ENCODE measurements around the gene PRR11.
A peak's percentile ranks its signal among the peaks of the same experiment; 100 is the strongest.

Gene PRR11

GRCh38 chr17:59111539-59111938 lies 44.0 kb upstream of the PRR11 start:
- no peak for DNase-seq (ENCODE audit: low spot score)
- TF ChIP-seq CTCF (IDR thresholded peaks at IDR 0.05; ENCODE audit: extremely low read depth, insufficient read depth, missing control alignments): no peak
- in situ Hi-C loops (cut with MboI; ENCODE audit: low pct_unique_long_range_greater_than_20kb, low sequenced_read_pairs, unreplicated experiment): no loop called here

- in situ Hi-C loops (cut with MboI; ENCODE audit: low pct_unique_long_range_greater_than_20kb, low sequenced_read_pairs, unreplicated experiment): no loop called here
- no peak for DNase-seq (ENCODE audit: low spot score)
- TF ChIP-seq CTCF (IDR thresholded peaks at IDR 0.05; ENCODE audit: extremely low read depth, insufficient read depth, missing control alignments): no peak
Observed at GRCh38 chr17:59115474-59115873, 40.1 kb upstream of the PRR11 start.

DNA sequence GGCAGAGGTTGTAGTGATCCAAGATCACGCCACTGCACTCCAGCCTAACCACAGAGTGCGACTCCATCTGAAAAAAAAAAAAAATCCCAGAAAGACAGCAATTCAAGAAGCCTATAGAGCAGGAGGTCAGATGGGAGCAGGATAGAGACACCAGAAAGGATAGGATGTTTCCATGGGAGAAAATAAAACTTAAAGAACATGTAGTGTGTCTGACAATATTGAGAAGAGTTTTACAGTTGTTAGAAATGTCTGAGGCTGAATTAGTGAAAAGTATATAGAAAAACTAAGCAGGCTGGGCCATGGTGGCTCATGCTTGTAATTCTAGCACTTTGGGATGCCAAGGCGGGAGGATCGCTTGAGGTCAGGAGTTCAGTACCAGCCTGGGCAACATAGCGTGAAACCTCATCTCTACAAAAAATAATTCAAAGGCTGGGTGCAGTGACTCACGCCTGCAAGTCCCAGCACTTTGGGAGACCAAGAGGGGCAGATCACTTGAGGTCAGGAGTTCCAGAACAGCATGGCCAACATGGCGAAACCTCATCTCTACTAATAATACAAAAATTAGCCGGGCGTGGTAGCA lies 33.6 kb upstream of the PRR11 start:
- in situ Hi-C loops (cut with MboI; ENCODE audit: low pct_unique_long_range_greater_than_20kb, low sequenced_read_pairs, unreplicated experiment): no loop called here
- DNase-seq (ENCODE audit: low spot score): no peak
- TF ChIP-seq CTCF (IDR thresholded peaks at IDR 0.05; ENCODE audit: extremely low read depth, insufficient read depth, missing control alignments): no peak

DNA sequence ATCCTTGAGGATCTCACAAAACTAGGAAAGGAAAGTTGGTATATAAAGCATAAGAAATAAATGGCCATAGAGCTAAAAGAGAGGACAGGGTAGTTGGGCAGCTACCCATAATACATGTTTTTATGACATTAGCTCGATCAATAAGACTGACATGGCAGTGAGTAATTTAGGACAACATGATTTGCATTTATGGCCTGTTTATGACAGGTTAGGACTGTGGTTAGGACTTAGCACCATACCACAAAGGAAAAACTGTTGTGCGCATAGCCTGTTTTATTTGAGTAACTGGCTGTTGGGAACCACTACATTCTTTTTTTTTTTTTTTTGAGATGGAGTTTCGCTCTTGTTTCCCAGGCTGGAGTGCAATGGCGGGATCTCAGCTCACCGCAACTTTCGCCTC lies 30.9 kb upstream of the PRR11 start:
- DNase-seq (ENCODE audit: low spot score): peak; percentile 23
- in situ Hi-C loops (cut with MboI; ENCODE audit: low pct_unique_long_range_greater_than_20kb, low sequenced_read_pairs, unreplicated experiment): no loop called here
- TF ChIP-seq CTCF (IDR thresholded peaks at IDR 0.05; ENCODE audit: extremely low read depth, insufficient read depth, missing control alignments): no peak

DNA sequence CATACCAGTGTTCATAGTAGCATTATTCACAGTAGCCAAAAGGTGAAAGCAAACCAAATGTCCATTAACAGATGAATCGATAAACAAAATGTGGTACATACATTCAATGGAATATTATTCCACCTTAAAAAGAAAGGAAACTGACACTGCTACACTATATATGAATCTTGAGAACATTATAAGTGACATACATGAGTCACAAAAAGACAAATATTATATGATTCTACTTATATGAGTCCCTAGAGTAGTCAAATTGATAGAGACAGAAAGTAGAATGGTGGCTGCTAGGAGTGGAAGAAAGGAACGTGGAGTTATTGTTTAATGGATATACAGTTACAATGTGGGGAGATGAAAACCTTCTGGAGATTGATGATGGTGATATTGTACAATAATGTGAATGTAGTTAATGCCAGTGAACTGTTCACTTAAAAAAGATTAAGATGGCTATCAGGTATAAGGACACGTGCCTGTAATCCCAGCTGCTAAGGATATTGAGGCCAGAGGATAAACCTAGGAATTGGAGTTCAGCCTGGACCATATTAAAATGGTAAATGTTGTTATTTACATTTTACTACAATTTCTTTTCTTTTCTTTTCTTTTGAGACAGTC lies 28.6 kb upstream of the PRR11 start:
- in situ Hi-C loops (cut with MboI; ENCODE audit: low pct_unique_long_range_greater_than_20kb, low sequenced_read_pairs, unreplicated experiment): no loop called here
- DNase-seq (ENCODE audit: low spot score): no peak
- no peak for TF ChIP-seq CTCF (IDR thresholded peaks at IDR 0.05; ENCODE audit: extremely low read depth, insufficient read depth, missing control alignments)

GRCh38 chr17:59129814-59130213 lies 25.7 kb upstream of the PRR11 start:
- no peak for DNase-seq (ENCODE audit: low spot score)
- TF ChIP-seq CTCF (IDR thresholded peaks at IDR 0.05; ENCODE audit: extremely low read depth, insufficient read depth, missing control alignments): no peak
- in situ Hi-C loops (cut with MboI; ENCODE audit: low pct_unique_long_range_greater_than_20kb, low sequenced_read_pairs, unreplicated experiment): no loop called here

Measured in GM13977 (cell line).